Liver (tissue), 2 donors: ENCODE results near the gene HHLA2.

Source experiments
- ATF3 ChIP-seq: IDR thresholded peaks from 2 replicates; pipeline ENCODE4 v1.6.1; 2016; ENCODE audit warnings: antibody characterized with exemption
- YY1 ChIP-seq: IDR thresholded peaks from 2 replicates; pipeline ENCODE4 v1.6.1; 2016; ENCODE audit warnings: antibody characterized with exemption, mild to moderate bottlenecking
- donor health status: healthy.

- TF ChIP-seq ATF3 (no peak), YY1 (no peak)
These were observed 124.6 kb downstream of the HHLA2 start for GRCh38 chr3:108420926-108421325.
